Caco-2 (cell line): Measurements from ENCODE around the gene KRT3. TPM values are rescaled to one million over a fixed set of nuclear protein-coding genes. Genes with fewer than 3 reads are reported as not detected.

Experiments
- BruUV-seq: library from RNA; stranded (reverse); fragments of 400-500 nt; replicated peaks from 2 replicates; lab custom pipeline; 2021; lab: Mats Ljungman, UMichigan
- CTCF ChIA-PET: fragments of 300-600 bp; sonication (Branson Sonifier 250); formaldehyde crosslinking; loops from one replicate; lab custom pipeline; 2022; ENCODE audit warnings: antibody characterized with exemption; lab: Charles Lee
- POLR2A ChIA-PET: fragments of 300-600 bp; sonication (Branson Sonifier 250); formaldehyde crosslinking; loops from one replicate; lab custom pipeline; 2022; ENCODE audit warnings: antibody characterized with exemption; lab: Charles Lee
- DNase-seq, 2 experiments: peaks; one replicate each; pipeline versions ENCODE4 v3.0.0 to v3.0.0-alpha.2; 2020 to 2022
- H3K27me3 ChIP-seq: replicated peaks from 2 replicates; pipeline ENCODE4 v1.6.0; 2011; ENCODE audit warnings: low read length; ENCODE audit not compliant: control insufficient read depth, insufficient read depth
- H3K36me3 ChIP-seq: 2 replicates; pipeline ENCODE4 v1.5.1; 2011; ENCODE audit warnings: low read length; ENCODE audit not compliant: control insufficient read depth, insufficient read depth
- H3K4me1 ChIP-seq: fragments of 250-450 bp; sonication (Bioruptor Pico); 2 replicates; pipeline ENCODE4 v1.5.1; 2020; ENCODE audit warnings: mild to moderate bottlenecking
- H3K4me3 ChIP-seq: 2 replicates; pipeline ENCODE4 v1.5.1; 2011; ENCODE audit warnings: low read depth, mild to moderate bottlenecking, control low read depth, low read length
- H3K9me3 ChIP-seq: fragments of 250-450 bp; sonication (Bioruptor Pico); 2 replicates; pipeline ENCODE4 v1.5.1; 2020; ENCODE audit warnings: mild to moderate bottlenecking, moderate library complexity
- H3K27ac Mint-ChIP-seq: one replicate; pipeline ENCODE4 v1.8.0; 2022; ENCODE audit warnings: mixed read lengths; ENCODE audit not compliant: unreplicated experiment
- H3K27me3 Mint-ChIP-seq: one replicate; pipeline ENCODE4 v1.8.0; 2022; ENCODE audit warnings: mixed read lengths; ENCODE audit not compliant: insufficient read depth, unreplicated experiment
- H3K36me3 Mint-ChIP-seq: one replicate; pipeline ENCODE4 v1.8.0; 2022; ENCODE audit warnings: mild to moderate bottlenecking, mixed read lengths; ENCODE audit not compliant: insufficient read depth, unreplicated experiment
- H3K4me1 Mint-ChIP-seq: one replicate; pipeline ENCODE4 v1.8.0; 2022; ENCODE audit warnings: low read depth, mixed read lengths; ENCODE audit not compliant: unreplicated experiment
- H3K4me3 Mint-ChIP-seq: one replicate; pipeline ENCODE4 v1.8.0; 2022; ENCODE audit warnings: mild to moderate bottlenecking, moderate library complexity, mixed read lengths; ENCODE audit not compliant: unreplicated experiment
- H3K9me3 Mint-ChIP-seq: one replicate; pipeline ENCODE4 v1.8.0; 2022; ENCODE audit warnings: mixed read lengths; ENCODE audit not compliant: unreplicated experiment
- intact Hi-C: fragments of 100-400 bp; cut with micrococcal nuclease; formaldehyde crosslinking; loops from one replicate; pipeline ENCODE4 v1.10.0; 2022; ENCODE audit not compliant: unreplicated experiment
- total RNA-seq: library from RNA; stranded (reverse); gene quantifications from 2 replicates; pipeline ENCODE4 v1.2.3, GENCODE V29; 2022
- TF ChIP-seq, protein P1 (sequence below), 2 experiments: fragments of 200-600 bp in 1 of 2; IDR thresholded peaks; 1 replicate in 1 of 2; 2 replicates in 1 of 2; pipeline versions ENCODE4 v1.5.1 to v1.8.0; 2011 to 2022; ENCODE audit warnings: antibody characterized with exemption in 1 of 2, control low read depth in 1 of 2, inconsistent platforms in 1 of 2, low read depth in 1 of 2, low read length in 1 of 2, mild to moderate bottlenecking in 1 of 2, moderate library complexity in 1 of 2; ENCODE audit not compliant: insufficient read depth in 1 of 2, severe bottlenecking in 1 of 2, unreplicated experiment in 1 of 2

The KRT3 gene
- total RNA-seq, 1 experiment from 2014 or later: not detected

DNA sequence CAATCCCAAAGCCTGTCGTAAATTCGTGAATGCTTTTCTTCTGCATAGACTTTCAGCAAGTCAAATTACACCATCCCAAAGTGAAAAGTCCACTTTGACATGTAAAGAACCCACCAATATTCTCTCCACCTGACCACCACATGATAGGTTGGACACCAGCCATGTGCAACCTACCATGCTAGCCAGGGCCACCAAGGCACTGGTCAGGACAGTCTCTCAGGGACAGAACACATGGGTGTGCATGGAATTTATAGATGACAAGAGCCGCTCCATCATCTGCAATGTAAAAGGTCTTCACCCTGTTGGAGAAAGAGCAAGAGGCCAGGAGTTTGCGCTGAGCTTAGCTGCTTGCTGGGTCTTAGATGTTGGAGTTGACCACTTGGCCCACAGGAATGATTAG is 13.4 kb downstream of the KRT3 start:
- ChIA-PET POLR2A (no interaction called here), CTCF (no interaction called here)
- Histone ChIP-seq H3K4me3 (no peak overlapping the region), H3K4me1 (no peaks in the 10 kb centered on the region), H3K36me3 (no peaks in the 10 kb centered on the region), H3K9me3 (no peaks in the 10 kb centered on the region), H3K27me3 (no peaks in the 10 kb centered on the region)
- peaks cover 9% of the 10 kb centered on the region for H3K9me3 Mint-ChIP-seq
- TF ChIP-seq, protein P1, sequence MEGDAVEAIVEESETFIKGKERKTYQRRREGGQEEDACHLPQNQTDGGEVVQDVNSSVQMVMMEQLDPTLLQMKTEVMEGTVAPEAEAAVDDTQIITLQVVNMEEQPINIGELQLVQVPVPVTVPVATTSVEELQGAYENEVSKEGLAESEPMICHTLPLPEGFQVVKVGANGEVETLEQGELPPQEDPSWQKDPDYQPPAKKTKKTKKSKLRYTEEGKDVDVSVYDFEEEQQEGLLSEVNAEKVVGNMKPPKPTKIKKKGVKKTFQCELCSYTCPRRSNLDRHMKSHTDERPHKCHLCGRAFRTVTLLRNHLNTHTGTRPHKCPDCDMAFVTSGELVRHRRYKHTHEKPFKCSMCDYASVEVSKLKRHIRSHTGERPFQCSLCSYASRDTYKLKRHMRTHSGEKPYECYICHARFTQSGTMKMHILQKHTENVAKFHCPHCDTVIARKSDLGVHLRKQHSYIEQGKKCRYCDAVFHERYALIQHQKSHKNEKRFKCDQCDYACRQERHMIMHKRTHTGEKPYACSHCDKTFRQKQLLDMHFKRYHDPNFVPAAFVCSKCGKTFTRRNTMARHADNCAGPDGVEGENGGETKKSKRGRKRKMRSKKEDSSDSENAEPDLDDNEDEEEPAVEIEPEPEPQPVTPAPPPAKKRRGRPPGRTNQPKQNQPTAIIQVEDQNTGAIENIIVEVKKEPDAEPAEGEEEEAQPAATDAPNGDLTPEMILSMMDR (IDR thresholded peaks at IDR 0.05; ENCODE audit: insufficient read depth in 1 of 2, low read depth in 1 of 2, low read length in 1 of 2, severe bottlenecking in 1 of 2, unreplicated experiment in 1 of 2): no peak
- no peaks in the 10 kb centered on the region for H3K36me3 Mint-ChIP-seq
- no peak for DNase-seq
- intact Hi-C loops: no loop called here
- no TSS peak for BruUV-seq
- peaks cover 10% of the 10 kb centered on the region for H3K27me3 Mint-ChIP-seq
- no peaks in the 10 kb centered on the region for H3K4me1 Mint-ChIP-seq
- no peak overlapping the region for H3K27ac Mint-ChIP-seq
- no peak overlapping the region for H3K4me3 Mint-ChIP-seq

DNA sequence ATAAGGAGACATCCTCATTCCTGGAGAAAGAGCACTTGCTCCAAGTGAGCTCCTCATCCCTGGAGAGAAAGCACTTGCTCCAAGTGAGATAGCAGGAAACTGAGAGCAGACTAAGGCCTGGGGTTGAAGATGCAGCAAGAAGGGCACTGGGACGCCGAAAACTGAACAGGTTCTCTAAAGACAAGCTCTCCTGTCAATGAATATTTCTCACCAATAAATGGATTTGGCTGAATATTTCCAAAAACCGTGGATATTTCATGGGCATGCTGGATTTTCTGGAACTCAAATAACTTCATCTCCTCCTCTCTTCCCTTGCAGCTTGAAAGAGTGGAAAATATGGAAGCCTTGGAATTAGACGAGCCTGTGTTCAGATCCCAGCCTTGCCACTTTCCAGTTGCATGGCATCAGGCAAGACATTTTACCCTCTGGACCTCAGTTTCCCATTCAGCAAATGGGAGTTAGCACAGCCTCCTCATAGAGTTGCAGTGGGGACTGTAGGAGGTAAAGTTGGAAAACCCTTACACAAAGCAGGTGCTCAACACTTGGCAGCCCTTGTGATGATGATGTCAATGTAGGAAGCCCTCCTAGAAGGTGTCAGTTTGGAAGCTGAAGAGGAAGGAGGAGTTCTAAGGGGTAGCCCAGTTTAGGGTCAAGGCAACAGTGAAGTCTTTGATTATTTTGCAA is 14.4 kb downstream of the KRT3 start:
- BruUV-seq: no TSS peak
- POLR2A ChIA-PET: no interaction called here
- DNase-seq: no peak
- Mint-ChIP-seq H3K4me3 (no peak overlapping the region), H3K36me3 (no peaks in the 10 kb centered on the region), H3K4me1 (no peaks in the 10 kb centered on the region), H3K27ac (no peak overlapping the region), H3K9me3 (peaks cover 9% of the 10 kb centered on the region), H3K27me3 (peaks cover 16% of the 10 kb centered on the region)
- TF ChIP-seq, protein P1 (IDR thresholded peaks at IDR 0.05; ENCODE audit: insufficient read depth in 1 of 2, low read depth in 1 of 2, low read length in 1 of 2, severe bottlenecking in 1 of 2, unreplicated experiment in 1 of 2): no peak
- intact Hi-C loops: no loop called here
- no peaks in the 10 kb centered on the region for H3K36me3 ChIP-seq
- CTCF ChIA-PET: no interaction called here
- no peaks in the 10 kb centered on the region for H3K4me1 ChIP-seq
- no peak overlapping the region for H3K4me3 ChIP-seq
- no peaks in the 10 kb centered on the region for H3K9me3 ChIP-seq
- H3K27me3 ChIP-seq: no peaks in the 10 kb centered on the region

DNA sequence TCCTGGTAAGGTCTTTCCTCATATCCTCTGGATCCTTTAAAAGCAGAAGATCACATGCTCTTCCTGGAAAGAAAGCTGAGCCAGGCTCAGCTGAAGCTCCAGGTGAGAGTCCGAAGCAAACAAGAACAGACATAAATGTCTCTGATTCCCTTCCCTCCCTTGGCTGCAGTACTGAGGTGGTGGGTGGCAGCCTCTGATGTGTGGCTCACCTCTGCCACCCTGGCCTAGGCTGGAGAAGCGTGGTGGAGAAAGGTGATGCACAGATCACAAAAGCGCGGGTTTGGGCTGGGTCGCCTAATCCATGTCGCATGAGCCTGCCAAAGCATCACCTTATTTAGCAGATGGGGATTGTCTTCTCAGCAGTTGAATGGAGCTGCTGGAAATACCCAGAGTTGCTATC is 16.0 kb downstream of the KRT3 start:
- Histone ChIP-seq H3K4me1 (no peaks in the 10 kb centered on the region), H3K27me3 (no peaks in the 10 kb centered on the region), H3K36me3 (no peaks in the 10 kb centered on the region), H3K4me3 (no peak overlapping the region), H3K9me3 (no peaks in the 10 kb centered on the region)
- TF ChIP-seq, protein P1 (IDR thresholded peaks at IDR 0.05; ENCODE audit: insufficient read depth in 1 of 2, low read depth in 1 of 2, low read length in 1 of 2, severe bottlenecking in 1 of 2, unreplicated experiment in 1 of 2): no peak
- ChIA-PET POLR2A (no interaction called here), CTCF (no interaction called here)
- Mint-ChIP-seq H3K27me3 (peaks cover 9% of the 10 kb centered on the region), H3K36me3 (no peaks in the 10 kb centered on the region), H3K9me3 (no peaks in the 10 kb centered on the region), H3K4me3 (no peak overlapping the region), H3K4me1 (no peaks in the 10 kb centered on the region), H3K27ac (no peak overlapping the region)
- no TSS peak for BruUV-seq
- DNase-seq: no peak
- intact Hi-C loops: no loop called here
